Measurements from ENCODE around the gene PRKD1.

The PRKD1 gene

GRCh38 chr14:29823816-29824215 lies 103.8 kb downstream of the PRKD1 start:
- TF ChIP-seq EZH2 (IDR thresholded peaks at IDR 0.05; ENCODE audit: borderline replicate concordance, low read length): no peak
- TF ChIP-seq CTCF (IDR thresholded peaks at IDR 0.05; ENCODE audit: low read length): no peak
- Histone ChIP-seq H3K27me3 (ENCODE audit: insufficient read depth, low read length) (no peaks in the 10 kb centered on the region), H3F3A (ENCODE audit: insufficient read depth, low read length) (no peaks in the 10 kb centered on the region), H3K79me2 (ENCODE audit: insufficient read depth, low read length) (no peaks in the 10 kb centered on the region), H2AFZ (ENCODE audit: low read length) (no peak overlapping the region), H3K4me3 (ENCODE audit: low read depth, low read length, poor library complexity, severe bottlenecking) (no peak overlapping the region), H3K4me1 (ENCODE audit: insufficient read depth, low read length, severe bottlenecking) (no peaks in the 10 kb centered on the region), H3K9me3 (ENCODE audit: low read length) (no peaks in the 10 kb centered on the region), H3K27ac (ENCODE audit: low read depth, low read length, poor library complexity, severe bottlenecking) (no peak overlapping the region), H4K20me1 (ENCODE audit: insufficient read depth, low read length) (no peaks in the 10 kb centered on the region), H3K36me3 (ENCODE audit: insufficient read depth, low read length) (no peaks in the 10 kb centered on the region), H3K9ac (ENCODE audit: low read length) (no peak overlapping the region), H3K4me2 (ENCODE audit: low read length) (no peak overlapping the region), H3K9me2 (ENCODE audit: low read depth, low read length) (no peaks in the 10 kb centered on the region)

GRCh38 chr14:29822430-29822709 lies 105.3 kb downstream of the PRKD1 start:
- no peak overlapping the region for H3K9ac ChIP-seq (ENCODE audit: low read length)
- no peaks in the 10 kb centered on the region for H3K36me3 ChIP-seq (ENCODE audit: insufficient read depth, low read length)
- H4K20me1 ChIP-seq (ENCODE audit: insufficient read depth, low read length): no peaks in the 10 kb centered on the region
- no peaks in the 10 kb centered on the region for H3K79me2 ChIP-seq (ENCODE audit: insufficient read depth, low read length)
- no peaks in the 10 kb centered on the region for H3K27me3 ChIP-seq (ENCODE audit: insufficient read depth, low read length)
- H3K9me3 ChIP-seq (ENCODE audit: low read length): no peaks in the 10 kb centered on the region
- no peak overlapping the region for H3K4me2 ChIP-seq (ENCODE audit: low read length)
- H2AFZ ChIP-seq (ENCODE audit: low read length): no peak overlapping the region
- no peak overlapping the region for H3K4me3 ChIP-seq (ENCODE audit: low read depth, low read length, poor library complexity, severe bottlenecking)
- no peaks in the 10 kb centered on the region for H3F3A ChIP-seq (ENCODE audit: insufficient read depth, low read length)
- no peaks in the 10 kb centered on the region for H3K9me2 ChIP-seq (ENCODE audit: low read depth, low read length)
- no peak overlapping the region for H3K27ac ChIP-seq (ENCODE audit: low read depth, low read length, poor library complexity, severe bottlenecking)
- no peak for TF ChIP-seq EZH2 (IDR thresholded peaks at IDR 0.05; ENCODE audit: borderline replicate concordance, low read length)
- TF ChIP-seq CTCF (IDR thresholded peaks at IDR 0.05; ENCODE audit: low read length): no peak
- no peaks in the 10 kb centered on the region for H3K4me1 ChIP-seq (ENCODE audit: insufficient read depth, low read length, severe bottlenecking)

GRCh38 chr14:29821661-29822429 lies 105.8 kb downstream of the PRKD1 start:
- Histone ChIP-seq H3K4me2 (ENCODE audit: low read length) (no peak overlapping the region), H3K4me3 (ENCODE audit: low read depth, low read length, poor library complexity, severe bottlenecking) (no peak overlapping the region), H3F3A (ENCODE audit: insufficient read depth, low read length) (no peaks in the 10 kb centered on the region), H3K27me3 (ENCODE audit: insufficient read depth, low read length) (no peaks in the 10 kb centered on the region), H3K79me2 (ENCODE audit: insufficient read depth, low read length) (no peaks in the 10 kb centered on the region), H3K4me1 (ENCODE audit: insufficient read depth, low read length, severe bottlenecking) (no peaks in the 10 kb centered on the region), H3K36me3 (ENCODE audit: insufficient read depth, low read length) (no peaks in the 10 kb centered on the region), H3K27ac (ENCODE audit: low read depth, low read length, poor library complexity, severe bottlenecking) (no peak overlapping the region), H4K20me1 (ENCODE audit: insufficient read depth, low read length) (no peaks in the 10 kb centered on the region), H3K9me2 (ENCODE audit: low read depth, low read length) (no peaks in the 10 kb centered on the region), H3K9ac (ENCODE audit: low read length) (no peak overlapping the region), H2AFZ (ENCODE audit: low read length) (no peak overlapping the region), H3K9me3 (ENCODE audit: low read length) (no peaks in the 10 kb centered on the region)
- TF ChIP-seq CTCF (IDR thresholded peaks at IDR 0.05; ENCODE audit: low read length) (no peak), EZH2 (IDR thresholded peaks at IDR 0.05; ENCODE audit: borderline replicate concordance, low read length) (no peak)
